ENCODE measurements around the gene ABCC1.

DNA sequence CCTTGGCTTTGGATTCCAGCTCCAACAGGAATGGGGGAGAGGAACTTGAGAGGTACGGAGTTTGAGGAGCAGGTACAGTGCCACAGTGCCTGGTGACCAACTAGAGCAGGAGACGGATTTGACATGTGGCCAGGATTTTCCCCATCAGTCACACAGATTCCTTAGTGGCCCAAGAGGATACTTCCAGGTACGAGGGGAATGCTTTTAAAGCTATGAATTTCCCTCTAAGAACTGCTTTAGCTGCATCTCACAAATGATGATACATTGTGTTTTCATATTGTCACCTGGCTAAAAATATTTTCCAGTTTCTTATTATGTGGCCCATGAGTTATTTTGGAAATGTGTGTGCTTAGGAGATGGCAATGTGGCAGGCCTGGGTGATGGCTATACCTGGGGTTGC lies 175.6 kb downstream of the ABCC1 start:
- TF ChIP-seq CTCF (IDR thresholded peaks at IDR 0.05; ENCODE audit: low read depth, low read length) (no peak), EZH2phosphoT487 (IDR thresholded peaks at IDR 0.05; ENCODE audit: low read depth) (no peak)
